ENCODE data around the gene APPBP2. TPM values are rescaled to one million over a fixed set of nuclear protein-coding genes. Genes with fewer than 3 reads are reported as not detected.
A peak's percentile ranks its signal among the peaks of the same experiment; 100 is the strongest.
"Not testable (repeated sequence)": the region's sequence is repeated elsewhere in the genome, so short reads cannot be mapped to it uniquely, and the experiment has no call there.

Gene APPBP2
- total RNA-seq, 3 donors from 2014 or later (not counting 1 experiment from before 2014, with no cell fraction given) = 18.2 to 23.2 (median 23.0) TPM

- Histone ChIP-seq H3K27me3 (ENCODE audit: control insufficient read depth, insufficient read depth, low read length) (no peaks in the 10 kb centered on the region), H3K4me3 (ENCODE audit: low read length) (no peak overlapping the region), H3K27ac (ENCODE audit: low read length) (no peak overlapping the region), H3K36me3 (ENCODE audit: control insufficient read depth, insufficient read depth, low read length) (no peaks in the 10 kb centered on the region), H3K4me1 (ENCODE audit: control insufficient read depth, insufficient read depth, low read length) (no peaks in the 10 kb centered on the region), H3K9me3 (ENCODE audit: control insufficient read depth, insufficient read depth, low read length) (no peaks in the 10 kb centered on the region)
- no peak for TF ChIP-seq CTCF (IDR thresholded peaks at IDR 0.05)
- Mint-ChIP-seq H3K36me3 (no peaks in the 10 kb centered on the region), H3K27ac (no peak overlapping the region), H3K9me3 (no peaks in the 10 kb centered on the region), H3K4me3 (no peak overlapping the region), H3K4me1 (peaks cover 0 to 6% of the 10 kb centered on the region in 2 donors), H3K27me3 (ENCODE audit: low read depth in 2 of 2) (peaks cover 4 to 12% of the 10 kb centered on the region in 2 donors)
- intact Hi-C loops (cut with micrococcal nuclease) = loop anchor here (1.0 to 5.0 kb wide), 3 partner anchors 15 to 399 kb away; no protein-coding TSS in a partner anchor
- ATAC-seq (no peak), DNase-seq (no peak)
- WGBS (ENCODE audit: insufficient coverage) = 46% methylated on average over 5 of the region's 5 CpGs
Measured at GRCh38 chr17:60436676-60437075, 89.4 kb downstream of the APPBP2 start.

- H3K4me1 Mint-ChIP-seq = peaks cover 0 to 6% of the 10 kb centered on the region in 2 donors
- Histone ChIP-seq H3K4me3 (ENCODE audit: low read length) (no peak overlapping the region), H3K27ac (ENCODE audit: low read length) (no peak overlapping the region), H3K36me3 (ENCODE audit: control insufficient read depth, insufficient read depth, low read length) (no peaks in the 10 kb centered on the region), H3K4me1 (ENCODE audit: control insufficient read depth, insufficient read depth, low read length) (no peaks in the 10 kb centered on the region), H3K9me3 (ENCODE audit: control insufficient read depth, insufficient read depth, low read length) (no peaks in the 10 kb centered on the region), H3K27me3 (ENCODE audit: control insufficient read depth, insufficient read depth, low read length) (no peaks in the 10 kb centered on the region)
- intact Hi-C loops (cut with micrococcal nuclease) = loop anchor here (1.0 to 5.0 kb wide), 3 partner anchors 14 to 398 kb away; no protein-coding TSS in a partner anchor
- no peaks in the 10 kb centered on the region for H3K36me3 Mint-ChIP-seq
- no peaks in the 10 kb centered on the region for H3K9me3 Mint-ChIP-seq
- WGBS (ENCODE audit: insufficient coverage) = 81% methylated on average over 28 of the region's 28 CpGs
- DNase-seq (peak; percentile 27 to 84), ATAC-seq (peak; percentile 78 to 84 (median 82))
- TF ChIP-seq CTCF (IDR thresholded peaks at IDR 0.05) = peak; percentile 85
- peaks cover 4 to 19% of the 10 kb centered on the region in 2 donors for H3K27me3 Mint-ChIP-seq (ENCODE audit: low read depth in 2 of 2)
- no peak overlapping the region for H3K27ac Mint-ChIP-seq
- no peak overlapping the region for H3K4me3 Mint-ChIP-seq
Measured at GRCh38 chr17:60435244-60436167, 90.5 kb downstream of the APPBP2 start.

GRCh38 chr17:60433021-60433997 is 92.7 kb downstream of the APPBP2 start:
- H3K4me3 ChIP-seq (ENCODE audit: low read length); H3K4me1 ChIP-seq (ENCODE audit: control insufficient read depth, insufficient read depth, low read length); DNase-seq; H3K36me3 Mint-ChIP-seq; H3K27ac ChIP-seq (ENCODE audit: low read length); H3K4me3 Mint-ChIP-seq; ATAC-seq; H3K9me3 Mint-ChIP-seq; H3K9me3 ChIP-seq (ENCODE audit: control insufficient read depth, insufficient read depth, low read length); intact Hi-C loops (cut with micrococcal nuclease); H3K27me3 ChIP-seq (ENCODE audit: control insufficient read depth, insufficient read depth, low read length); H3K36me3 ChIP-seq (ENCODE audit: control insufficient read depth, insufficient read depth, low read length); H3K27ac Mint-ChIP-seq; H3K4me1 Mint-ChIP-seq: not testable (repeated sequence)
- peaks cover 7 to 19% of the 10 kb centered on the region in 2 donors for H3K27me3 Mint-ChIP-seq (ENCODE audit: low read depth in 2 of 2)
- 96% methylated on average over 4 of the region's 4 CpGs for WGBS (ENCODE audit: insufficient coverage)

- over 99% methylated on average over 7 of the region's 7 CpGs for WGBS (ENCODE audit: insufficient coverage)
- H3K27ac ChIP-seq (ENCODE audit: low read length); H3K4me3 Mint-ChIP-seq; H3K4me3 ChIP-seq (ENCODE audit: low read length); H3K9me3 ChIP-seq (ENCODE audit: control insufficient read depth, insufficient read depth, low read length); H3K4me1 Mint-ChIP-seq; ATAC-seq; H3K27me3 ChIP-seq (ENCODE audit: control insufficient read depth, insufficient read depth, low read length); H3K36me3 Mint-ChIP-seq; H3K9me3 Mint-ChIP-seq; H3K36me3 ChIP-seq (ENCODE audit: control insufficient read depth, insufficient read depth, low read length); H3K4me1 ChIP-seq (ENCODE audit: control insufficient read depth, insufficient read depth, low read length); H3K27ac Mint-ChIP-seq; intact Hi-C loops (cut with micrococcal nuclease); DNase-seq: not testable (repeated sequence)
- peaks cover 3 to 11% of the 10 kb centered on the region in 2 donors for H3K27me3 Mint-ChIP-seq (ENCODE audit: low read depth in 2 of 2)
Measured at GRCh38 chr17:60430561-60430960, 95.5 kb downstream of the APPBP2 start.

- 71% methylated on average over 3 of the region's 6 CpGs for WGBS (ENCODE audit: insufficient coverage)
- H3K4me1 Mint-ChIP-seq; H3K4me3 Mint-ChIP-seq; H3K27ac ChIP-seq (ENCODE audit: low read length); H3K27me3 Mint-ChIP-seq (ENCODE audit: low read depth in 2 of 2); H3K36me3 Mint-ChIP-seq; H3K36me3 ChIP-seq (ENCODE audit: control insufficient read depth, insufficient read depth, low read length); ATAC-seq; H3K9me3 Mint-ChIP-seq; H3K4me1 ChIP-seq (ENCODE audit: control insufficient read depth, insufficient read depth, low read length); H3K27ac Mint-ChIP-seq; H3K27me3 ChIP-seq (ENCODE audit: control insufficient read depth, insufficient read depth, low read length); intact Hi-C loops (cut with micrococcal nuclease); DNase-seq; H3K4me3 ChIP-seq (ENCODE audit: low read length); H3K9me3 ChIP-seq (ENCODE audit: control insufficient read depth, insufficient read depth, low read length): not testable (repeated sequence)
Measured at GRCh38 chr17:60428491-60428890, 97.6 kb downstream of the APPBP2 start.

All from natural killer cell (primary cell).